Mucosa of descending colon (tissue), 3 donors: ENCODE data around the gene SLC2A1. TPM values are rescaled to one million over a fixed set of nuclear protein-coding genes. Genes with fewer than 3 reads are reported as not detected.
A peak's percentile ranks its signal among the peaks of the same experiment; 100 is the strongest.

ENCODE experiments used
- ATAC-seq: fragments of 200-7000 bp; cut with Tn5 transposase; one replicate; pipeline ENCODE4 v1.9.1; 2020; ENCODE audit warnings: mild to moderate bottlenecking, moderate library complexity
- DNase-seq, 3 donors: peaks; one replicate each; pipeline ENCODE4 v3.0.0-alpha.2; 2020
- H3K36me3 ChIP-seq: fragments of 200-600 bp; one replicate; pipeline ENCODE4 v1.8.0; 2021; ENCODE audit warnings: low read depth, mild to moderate bottlenecking
- H3K4me1 ChIP-seq: fragments of 200-600 bp; one replicate; pipeline ENCODE4 v1.8.0; 2021; ENCODE audit warnings: low read depth, mild to moderate bottlenecking
- H3K4me3 ChIP-seq: fragments of 200-600 bp; one replicate; pipeline ENCODE4 v1.8.0; 2021; ENCODE audit warnings: mild to moderate bottlenecking
- H3K9me3 ChIP-seq: fragments of 200-600 bp; one replicate; pipeline ENCODE4 v1.8.0; 2021; ENCODE audit warnings: mild to moderate bottlenecking
- intact Hi-C, 2 donors: fragments of 100-400 bp; cut with DNase I in 1 of 2; cut with micrococcal nuclease in 1 of 2; formaldehyde crosslinking; loops; one replicate each; pipeline versions ENCODE4 v1.11.0 to v1.11.1; 2022; cut with DNase I, micrococcal nuclease
- total RNA-seq, 3 donors: library from RNA; stranded (reverse); fragmentation: NEBNext Ultra II Directional in 2 of 3; extraction: Animal tissue kit (Norgen Biotek cat#: 25700) in 2 of 3; gene quantifications; one replicate each; pipeline versions ENCODE4 v1.2.1 to v1.2.4, GENCODE V29; 2021 to 2023
- TF ChIP-seq, protein P1 (sequence below): fragments of 200-600 bp; IDR thresholded peaks from one replicate; pipeline ENCODE4 v1.8.0; 2022; ENCODE audit warnings: antibody characterized with exemption, mild to moderate bottlenecking
- donor health status: DM: no; HTN: no; CAD: no; lungs with moderate emphysema.
- donor health status: DM: no; HTN: no; CAD: no.
- donor health status: DM: no; HTN: yes; CAD: no.

The SLC2A1 gene
- total RNA-seq, 3 donors from 2014 or later = 36.0 to 81.2 (median 74.3) TPM

DNA sequence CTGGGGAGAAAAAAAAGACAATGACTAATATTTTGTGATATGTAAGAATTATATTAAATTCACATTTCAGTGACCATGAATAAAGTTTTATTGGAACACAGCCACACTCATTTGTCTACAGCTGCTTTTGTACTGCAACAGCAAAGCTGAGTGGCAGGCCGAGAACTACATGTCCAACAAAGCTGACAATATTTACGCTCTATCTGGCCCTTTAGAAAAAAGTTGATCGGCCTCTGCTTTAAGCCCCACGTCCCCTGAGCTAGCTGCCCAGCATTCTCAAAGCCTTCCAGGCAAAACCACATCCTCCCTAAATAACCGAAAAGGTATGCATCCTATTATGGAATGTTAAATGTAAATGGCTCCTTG lies 8.6 kb downstream of the SLC2A1 start:
- TF ChIP-seq, protein P1, sequence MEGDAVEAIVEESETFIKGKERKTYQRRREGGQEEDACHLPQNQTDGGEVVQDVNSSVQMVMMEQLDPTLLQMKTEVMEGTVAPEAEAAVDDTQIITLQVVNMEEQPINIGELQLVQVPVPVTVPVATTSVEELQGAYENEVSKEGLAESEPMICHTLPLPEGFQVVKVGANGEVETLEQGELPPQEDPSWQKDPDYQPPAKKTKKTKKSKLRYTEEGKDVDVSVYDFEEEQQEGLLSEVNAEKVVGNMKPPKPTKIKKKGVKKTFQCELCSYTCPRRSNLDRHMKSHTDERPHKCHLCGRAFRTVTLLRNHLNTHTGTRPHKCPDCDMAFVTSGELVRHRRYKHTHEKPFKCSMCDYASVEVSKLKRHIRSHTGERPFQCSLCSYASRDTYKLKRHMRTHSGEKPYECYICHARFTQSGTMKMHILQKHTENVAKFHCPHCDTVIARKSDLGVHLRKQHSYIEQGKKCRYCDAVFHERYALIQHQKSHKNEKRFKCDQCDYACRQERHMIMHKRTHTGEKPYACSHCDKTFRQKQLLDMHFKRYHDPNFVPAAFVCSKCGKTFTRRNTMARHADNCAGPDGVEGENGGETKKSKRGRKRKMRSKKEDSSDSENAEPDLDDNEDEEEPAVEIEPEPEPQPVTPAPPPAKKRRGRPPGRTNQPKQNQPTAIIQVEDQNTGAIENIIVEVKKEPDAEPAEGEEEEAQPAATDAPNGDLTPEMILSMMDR = no peak
- DNase-seq (no peak), ATAC-seq (no peak)
- H3K4me3 ChIP-seq = no peak overlapping the region
- H3K4me1 ChIP-seq = peaks cover 26% of the 10 kb centered on the region
- no peaks in the 10 kb centered on the region for H3K36me3 ChIP-seq
- no peaks in the 10 kb centered on the region for H3K9me3 ChIP-seq
- intact Hi-C loops = no loop called here

DNA sequence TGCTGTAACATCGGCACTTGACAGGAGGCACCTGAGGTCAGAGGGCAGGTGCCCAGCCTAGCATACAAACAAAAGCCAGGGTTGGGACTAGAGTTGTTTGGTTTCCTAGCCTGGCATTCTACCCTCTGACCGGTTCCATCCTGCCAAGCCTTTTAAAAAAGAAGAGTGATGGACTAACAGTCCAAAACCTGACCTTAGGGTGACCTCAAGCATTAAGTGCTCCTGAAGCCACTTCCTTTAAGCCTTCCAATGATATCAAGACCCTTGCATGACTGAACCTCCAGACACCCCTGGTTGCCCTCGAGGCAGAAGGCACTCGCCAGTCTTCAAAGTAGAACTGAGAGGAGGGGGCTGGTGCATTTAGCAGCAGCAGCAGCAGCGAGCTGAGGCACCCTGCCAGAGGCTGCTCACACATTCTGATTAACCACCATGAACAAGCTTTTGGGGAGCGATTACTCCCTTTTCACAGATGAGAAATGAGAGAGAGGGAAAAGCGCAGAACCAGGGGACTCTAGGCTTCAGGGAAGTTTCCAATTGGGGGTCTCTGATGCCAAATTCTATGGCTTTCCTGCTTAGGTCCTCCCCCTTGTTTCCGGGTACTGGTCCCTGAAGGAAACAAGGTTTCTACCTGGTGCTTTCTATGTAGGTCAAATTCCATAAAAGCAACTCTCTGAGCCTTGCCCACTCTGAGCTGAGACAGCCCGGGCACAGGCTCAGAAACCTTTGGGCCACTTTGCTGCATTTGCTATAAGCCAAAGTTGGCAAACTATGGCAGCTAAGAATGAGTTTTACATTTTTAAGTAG lies 9.2 kb downstream of the SLC2A1 start:
- no peaks in the 10 kb centered on the region for H3K36me3 ChIP-seq
- DNase-seq (no peak), ATAC-seq (peak; percentile 33)
- H3K4me3 ChIP-seq = no peak overlapping the region
- intact Hi-C loops = no loop called here
- H3K9me3 ChIP-seq = no peaks in the 10 kb centered on the region
- TF ChIP-seq, protein P1 = no peak
- peaks cover 32% of the 10 kb centered on the region for H3K4me1 ChIP-seq

DNA sequence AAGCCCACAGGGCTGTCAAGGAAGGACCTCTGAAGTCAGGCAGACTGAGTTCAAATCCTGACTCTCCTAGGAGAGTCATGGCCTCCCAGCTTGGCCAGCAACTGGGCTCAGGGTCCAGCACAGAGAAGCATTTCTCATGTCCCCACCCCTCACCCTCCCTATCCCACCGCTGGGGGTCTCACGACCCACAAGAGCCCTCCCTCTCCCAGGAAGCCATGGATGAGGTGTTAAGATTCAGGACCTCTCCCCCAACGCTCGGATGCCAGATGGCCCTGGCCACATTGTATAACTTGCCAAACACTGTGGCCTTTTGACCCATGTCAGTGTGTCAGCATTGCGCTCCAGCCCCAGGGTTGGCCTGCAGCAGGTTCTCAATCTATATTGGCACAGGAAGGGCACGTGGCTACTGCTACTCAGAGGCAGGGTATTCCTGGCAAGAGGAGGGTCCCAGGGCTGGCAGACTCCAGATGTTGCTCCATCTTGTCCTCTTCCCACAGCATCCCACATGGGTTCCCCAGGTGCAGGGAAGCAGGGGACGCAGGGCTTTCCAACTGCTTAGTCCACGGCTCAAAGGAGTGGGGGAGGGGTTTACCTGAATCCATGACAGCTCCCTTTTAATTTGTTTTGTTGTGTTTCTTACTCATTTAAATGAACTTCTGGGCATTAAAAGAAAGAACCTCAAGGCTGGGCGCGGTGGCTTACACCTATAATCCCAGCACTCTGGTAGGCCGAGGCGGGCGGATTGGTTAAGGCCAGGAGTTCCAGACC lies 10.5 kb downstream of the SLC2A1 start:
- ATAC-seq = no peak
- intact Hi-C loops = no loop called here
- Histone ChIP-seq H3K4me3 (no peak overlapping the region), H3K4me1 (peaks cover 44% of the 10 kb centered on the region), H3K9me3 (no peaks in the 10 kb centered on the region), H3K36me3 (no peaks in the 10 kb centered on the region)
- DNase-seq = no peak
- TF ChIP-seq, protein P1 = no peak

DNA sequence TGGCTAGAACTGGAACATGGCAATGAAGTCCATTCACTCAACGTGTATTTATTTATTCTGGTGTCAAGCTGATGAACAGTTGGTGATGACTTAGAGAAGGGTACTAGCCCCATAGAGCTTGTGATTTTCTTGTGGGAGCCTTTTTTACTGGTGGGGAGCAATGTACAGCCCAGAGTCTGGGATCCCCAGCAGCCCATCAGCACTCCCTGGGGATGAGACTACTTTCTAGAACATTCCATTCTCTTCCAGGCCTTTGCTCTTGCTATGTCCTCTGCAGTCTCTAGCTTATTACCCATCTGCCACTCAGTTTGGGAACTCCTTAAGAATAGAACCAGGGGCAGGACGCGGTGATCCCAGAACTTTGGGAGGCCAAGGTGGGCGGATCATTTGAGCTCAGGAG lies 11.6 kb downstream of the SLC2A1 start:
- intact Hi-C loops = no loop called here
- no peak for ATAC-seq
- peaks cover 44% of the 10 kb centered on the region for H3K4me1 ChIP-seq
- TF ChIP-seq, protein P1 = no peak
- DNase-seq = peak in 1 of 3 donors; percentile 16
- no peak overlapping the region for H3K4me3 ChIP-seq
- no peaks in the 10 kb centered on the region for H3K9me3 ChIP-seq
- H3K36me3 ChIP-seq = no peaks in the 10 kb centered on the region

DNA sequence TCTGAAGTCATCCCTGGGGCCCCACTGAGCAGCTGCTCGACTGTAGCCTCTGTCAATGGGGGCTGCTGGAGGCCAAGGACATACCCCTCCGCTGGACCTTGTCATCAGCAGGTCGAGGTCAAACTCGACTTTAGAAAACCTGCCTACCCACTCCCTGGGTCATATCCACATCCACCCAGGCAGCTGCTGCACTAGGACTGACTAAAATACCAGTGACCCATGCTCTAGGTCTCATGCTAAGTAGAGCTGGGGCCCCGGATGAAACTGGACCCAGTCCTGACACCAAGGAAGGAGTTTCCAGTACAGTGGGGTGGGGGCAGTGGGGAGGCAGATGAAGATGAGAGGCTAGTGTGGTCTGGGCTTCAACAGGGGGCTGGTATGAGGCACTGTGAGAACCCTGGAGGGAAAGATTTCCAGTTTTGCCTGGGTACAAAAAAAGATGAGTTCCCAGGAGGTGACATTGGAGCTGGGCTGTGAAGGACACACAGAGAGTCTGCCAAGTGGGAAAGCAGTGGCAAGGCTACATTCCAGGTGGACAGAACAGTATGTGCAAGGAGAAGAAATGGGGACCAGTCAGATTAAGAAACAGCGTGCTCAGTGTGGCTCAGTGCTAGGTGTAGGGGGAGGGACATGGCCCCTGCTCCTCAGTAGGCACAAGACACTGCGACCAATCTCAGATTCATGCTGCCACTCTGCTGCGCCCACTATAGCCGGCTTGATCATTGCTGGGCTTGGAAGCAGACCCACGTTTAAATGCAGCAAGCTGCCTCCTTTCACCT lies 12.4 kb downstream of the SLC2A1 start:
- TF ChIP-seq, protein P1 = no peak
- intact Hi-C loops = no loop called here

More for the DNA sequence above, 12.4 kb downstream of the SLC2A1 start:
- ATAC-seq (no peak), DNase-seq (peak in 1 of 3 donors; percentile 26)
- Histone ChIP-seq H3K36me3 (no peaks in the 10 kb centered on the region), H3K4me1 (peaks cover 50% of the 10 kb centered on the region), H3K4me3 (no peak overlapping the region), H3K9me3 (no peaks in the 10 kb centered on the region)
